HG03342 (cell line): ENCODE results near the gene NT5C3A.
"Not testable (repeated sequence)": the region's sequence is repeated elsewhere in the genome, so short reads cannot be mapped to it uniquely, and the experiment has no call there.

ENCODE experiments used
- ATAC-seq: cut with Tn5 transposase; IDR thresholded peaks from one replicate; pipeline ENCODE4 v1.9.1; 2021; ENCODE audit warnings: mild to moderate bottlenecking, moderate library complexity; ENCODE audit not compliant: unreplicated experiment

Gene NT5C3A

DNA sequence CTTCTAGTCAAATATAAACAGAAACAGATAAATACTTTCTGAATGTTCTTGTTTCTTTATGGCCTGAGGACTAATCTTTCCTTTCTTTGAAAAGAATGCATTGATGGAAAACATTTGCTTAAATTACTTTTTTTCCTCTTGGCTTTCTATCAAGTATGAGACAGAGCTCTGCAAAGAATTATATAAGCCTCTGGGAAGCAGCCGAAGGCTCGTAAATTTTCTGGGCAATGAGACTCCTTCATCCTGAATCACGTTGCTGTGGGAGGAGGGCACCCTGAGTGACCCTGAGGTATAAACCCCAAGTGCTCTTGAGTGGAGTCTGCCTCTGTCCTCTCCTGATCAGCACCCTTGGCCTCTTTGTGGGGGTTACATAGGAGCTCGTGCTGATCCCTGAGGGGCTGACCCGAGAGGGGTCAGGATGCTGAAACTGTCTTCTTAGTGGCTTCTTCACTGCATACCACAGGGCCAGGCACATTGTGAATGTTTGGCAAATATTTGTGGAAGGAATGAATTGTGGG is 71.4 kb downstream of the NT5C3A start:
- ATAC-seq: not testable (repeated sequence)

DNA sequence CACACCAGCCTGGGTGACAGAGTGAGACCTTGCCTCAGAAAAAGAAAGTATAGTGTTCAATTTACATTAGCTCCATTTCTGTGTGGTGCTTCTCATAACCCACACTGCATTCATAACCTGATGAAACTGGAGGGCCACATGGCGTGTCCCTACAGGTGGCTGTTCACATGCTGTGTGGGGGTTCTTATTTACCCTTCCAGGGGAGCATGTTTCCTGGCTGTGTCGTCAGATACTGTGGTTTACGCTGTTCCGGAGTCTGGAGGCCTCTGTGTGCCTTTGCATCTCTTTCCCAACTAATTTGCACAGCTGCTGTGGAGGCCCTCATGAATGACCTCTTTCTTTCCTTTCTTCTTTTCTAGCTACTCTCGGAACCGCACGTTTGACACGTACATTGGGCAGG is 74.4 kb downstream of the NT5C3A start:
- peak; percentile 78 for ATAC-seq

DNA sequence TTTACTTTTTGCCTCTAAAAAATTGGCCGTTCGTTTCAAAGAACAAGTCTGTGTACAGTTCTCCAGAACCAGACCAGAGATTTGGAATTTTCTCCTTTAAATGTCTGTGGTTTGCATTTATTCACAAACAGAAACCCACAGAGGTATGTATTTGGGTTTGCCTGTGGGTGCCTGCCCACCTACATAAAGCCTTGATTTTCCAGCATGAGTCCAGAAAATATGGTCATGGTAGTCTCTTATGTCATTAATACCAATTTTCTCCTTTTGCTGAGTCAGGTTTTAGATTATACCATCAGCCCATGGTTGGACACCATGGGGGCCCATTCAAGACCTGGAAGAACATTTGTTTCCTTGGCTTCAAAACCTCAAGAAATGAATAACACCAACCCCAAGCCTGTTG is 82.7 kb downstream of the NT5C3A start:
- not testable (repeated sequence) for ATAC-seq

DNA sequence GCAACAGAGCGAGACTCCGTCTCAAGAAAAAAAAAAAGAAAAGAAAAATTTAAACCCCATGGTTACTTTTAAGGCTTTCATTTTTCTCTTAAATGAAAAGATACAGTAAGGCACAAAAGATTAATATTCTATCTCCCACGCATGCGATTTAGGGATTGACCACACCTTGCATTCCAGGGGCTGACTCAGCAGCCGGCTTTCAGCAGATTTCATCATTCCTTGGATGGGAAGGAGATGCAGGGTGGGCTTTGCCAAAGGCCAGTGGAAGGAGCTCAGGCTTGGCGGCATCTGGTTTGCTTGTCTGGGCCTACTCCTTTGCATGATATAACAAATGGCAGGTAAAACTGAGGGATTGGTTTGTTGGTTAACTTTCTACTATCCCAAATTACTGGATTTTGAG is 83.3 kb downstream of the NT5C3A start:
- not testable (repeated sequence) for ATAC-seq

DNA sequence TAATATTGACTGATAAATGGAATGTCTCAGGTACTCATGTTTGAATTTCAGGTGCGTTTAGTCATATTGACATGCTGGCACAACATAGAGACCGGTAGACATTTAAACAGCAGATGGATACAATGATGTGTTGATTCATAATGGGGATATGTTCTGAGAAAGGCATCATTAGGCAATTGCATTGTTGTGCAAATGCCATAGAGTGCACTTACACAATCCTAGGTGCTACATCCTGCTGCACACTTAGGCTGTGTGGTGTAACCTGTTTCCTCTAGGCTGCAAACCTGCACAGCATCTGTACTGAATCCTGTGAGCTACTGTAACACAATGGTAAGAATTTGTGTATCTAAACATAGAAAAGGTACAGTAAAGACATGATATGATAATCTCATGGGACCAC is 85.4 kb downstream of the NT5C3A start:
- ATAC-seq: not testable (repeated sequence)

DNA sequence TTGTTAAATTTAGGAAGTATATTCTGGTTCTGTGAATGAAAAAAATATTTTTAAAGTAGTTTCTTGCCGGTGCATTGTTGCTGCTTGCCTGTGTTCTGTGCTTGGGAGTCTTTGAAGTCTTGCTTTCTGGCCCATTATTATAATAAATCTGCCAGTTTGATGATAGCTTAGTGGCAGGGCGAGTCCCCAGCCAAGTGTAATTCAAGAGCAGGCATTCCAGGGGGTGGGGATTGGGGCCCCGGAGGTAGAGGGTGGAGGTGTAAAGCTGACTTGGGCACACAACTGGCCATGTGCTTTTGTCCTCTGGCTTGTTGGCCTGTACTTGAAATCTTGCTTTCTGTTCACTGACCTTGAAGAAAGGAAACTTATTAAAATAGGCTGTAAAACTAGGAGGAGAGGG is 90.6 kb downstream of the NT5C3A start:
- not testable (repeated sequence) for ATAC-seq

DNA sequence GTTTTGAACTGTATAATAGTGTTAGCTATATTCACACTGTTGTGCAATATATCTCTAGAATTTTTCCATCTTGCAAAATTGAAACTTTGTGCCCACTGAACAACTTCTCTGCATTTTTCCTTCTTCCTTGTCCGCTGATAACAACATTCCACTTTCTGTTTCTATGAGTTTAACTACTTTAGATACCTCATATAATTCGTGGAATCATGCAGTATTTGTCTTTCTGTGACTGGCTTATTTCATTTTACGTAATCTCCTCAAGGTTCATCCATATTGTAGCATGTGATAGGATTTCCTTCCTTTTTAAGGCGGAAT is 95.4 kb downstream of the NT5C3A start:
- ATAC-seq: not testable (repeated sequence)

DNA sequence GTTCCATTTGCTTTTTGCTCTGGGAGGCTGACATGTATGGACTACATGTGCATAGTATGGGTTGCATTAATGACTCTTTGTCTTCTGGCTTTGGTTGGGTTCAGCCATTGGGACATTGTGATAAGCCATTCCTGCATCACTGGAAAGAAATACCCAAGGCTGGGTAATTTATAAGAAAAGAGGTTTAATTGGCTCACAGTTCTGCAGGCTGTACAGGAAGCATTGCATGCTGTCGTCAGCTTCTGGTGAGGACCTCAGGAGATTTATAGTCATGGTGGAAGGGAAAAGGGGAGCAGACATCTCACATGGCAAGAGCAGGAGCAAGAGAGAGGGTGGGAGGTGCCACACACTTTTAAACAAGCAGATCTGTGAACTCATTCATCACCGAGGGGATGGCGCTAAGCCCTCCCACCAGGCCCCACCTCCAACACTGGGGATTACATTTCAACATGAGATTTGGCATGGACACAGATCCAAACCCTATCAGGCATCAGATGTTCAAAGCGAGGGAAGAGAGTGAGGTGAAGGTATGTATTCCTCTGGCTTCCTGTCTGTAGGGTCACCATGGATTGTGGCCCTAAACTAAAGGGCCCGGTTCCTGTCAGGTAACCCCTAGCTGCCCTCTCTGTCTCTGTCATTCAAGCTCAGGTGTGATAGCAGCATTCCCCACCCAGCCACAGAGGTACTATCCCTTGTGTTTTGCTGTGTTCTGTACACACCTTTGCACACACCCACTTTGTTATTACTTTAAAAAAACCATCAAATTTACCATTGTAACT is 95.9 kb downstream of the NT5C3A start:
- ATAC-seq: not testable (repeated sequence)

DNA sequence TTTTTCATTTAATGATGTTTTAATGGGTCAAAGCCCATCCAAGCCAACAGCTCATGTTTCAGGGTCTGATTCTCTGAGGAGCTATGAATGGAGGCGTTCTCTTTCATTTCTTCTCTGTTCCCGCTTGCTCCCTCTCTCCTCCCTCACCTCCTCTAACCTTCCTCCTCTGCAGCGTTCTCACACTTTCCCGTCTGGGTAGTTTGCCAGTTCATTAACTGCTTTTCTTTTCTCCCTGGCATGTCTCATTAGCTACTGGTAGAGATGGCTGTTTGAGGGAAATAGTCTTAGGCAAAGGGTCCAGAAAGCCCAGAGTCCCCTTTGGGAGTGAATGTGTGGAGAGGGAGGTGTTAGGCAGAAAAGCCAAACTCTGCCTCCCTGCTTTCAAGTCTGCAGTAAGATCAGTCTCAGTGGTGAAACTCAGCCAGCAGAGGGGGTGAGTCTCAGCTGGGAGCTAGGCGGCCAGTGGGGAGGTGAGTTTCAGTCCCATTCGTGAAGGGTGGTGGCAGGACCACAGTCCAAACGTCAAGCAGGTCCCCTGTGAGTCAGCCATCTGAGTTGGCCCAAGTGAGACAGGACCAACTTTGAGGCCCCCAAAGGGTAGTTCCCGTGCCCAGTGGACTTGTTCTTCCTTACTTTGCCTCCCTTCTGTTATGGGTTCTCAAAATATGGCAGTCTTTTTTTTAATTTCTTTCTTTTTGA is 98.0 kb downstream of the NT5C3A start:
- peak; percentile 97 for ATAC-seq
